SK-N-SH treated with all-trans-retinoic acid at 6 μM for 48 hours (cell line): Measurements from ENCODE around the gene ARHGEF10L.

Experiments used
- BACH2 ChIP-seq: fragments of 250-450 bp; sonication (Bioruptor Pico); IDR thresholded peaks from 2 replicates; pipeline ENCODE4 v1.9.0; 2021; ENCODE audit warnings: mild to moderate bottlenecking, borderline replicate concordance
- CREB5 ChIP-seq: fragments of 250-450 bp; sonication (Bioruptor Pico); IDR thresholded peaks from 2 replicates; pipeline ENCODE4 v1.5.1; 2020; ENCODE audit warnings: low read depth, mild to moderate bottlenecking, moderate library complexity
- CSRNP3 ChIP-seq: fragments of 250-450 bp; sonication (Bioruptor Pico); IDR thresholded peaks from 2 replicates; pipeline ENCODE4 v1.5.1; 2021; ENCODE audit warnings: mild to moderate bottlenecking, moderate library complexity
- ESRRG ChIP-seq: fragments of 250-450 bp; sonication (Bioruptor Pico); IDR thresholded peaks from 2 replicates; pipeline ENCODE4 v1.6.1; 2021; ENCODE audit warnings: mild to moderate bottlenecking
- OSR1 ChIP-seq: fragments of 250-450 bp; sonication (Bioruptor Pico); IDR thresholded peaks from 2 replicates; pipeline ENCODE4 v1.8.0; 2022; ENCODE audit warnings: moderate library complexity, mild to moderate bottlenecking, inconsistent platforms
- PATZ1 ChIP-seq: fragments of 250-450 bp; sonication (Bioruptor Pico); IDR thresholded peaks from 2 replicates; pipeline ENCODE4 v1.8.0; 2020; ENCODE audit warnings: mild to moderate bottlenecking, moderate library complexity, borderline replicate concordance
- PPARA ChIP-seq: fragments of 250-450 bp; sonication (Bioruptor Pico); IDR thresholded peaks from 2 replicates; pipeline ENCODE4 v1.5.0; 2020; ENCODE audit warnings: mild to moderate bottlenecking, borderline replicate concordance
- RARB ChIP-seq: fragments of 250-450 bp; sonication (Bioruptor Pico); IDR thresholded peaks from 2 replicates; pipeline ENCODE4 v1.8.0; 2021; ENCODE audit warnings: mild to moderate bottlenecking, moderate library complexity
- TOX ChIP-seq: fragments of 250-450 bp; sonication (Bioruptor Pico); IDR thresholded peaks from 2 replicates; pipeline ENCODE4 v1.8.0; 2021; ENCODE audit warnings: mild to moderate bottlenecking, moderate library complexity, borderline replicate concordance
- TSHZ2 ChIP-seq: fragments of 250-450 bp; sonication (Bioruptor Pico); IDR thresholded peaks from 2 replicates; pipeline ENCODE4 v1.5.0; 2020; ENCODE audit warnings: mild to moderate bottlenecking, moderate library complexity
- ZFP3 ChIP-seq: fragments of 250-450 bp; sonication (Bioruptor Pico); IDR thresholded peaks from 2 replicates; pipeline ENCODE4 v1.5.0; 2020; ENCODE audit warnings: mild to moderate bottlenecking, moderate library complexity
- ZFP30 ChIP-seq: fragments of 450-650 bp; formaldehyde crosslinking; IDR thresholded peaks from 2 replicates; pipeline ENCODE4 v1.5.0; 2022; ENCODE audit warnings: mild to moderate bottlenecking, moderate library complexity
- ZNF70 ChIP-seq: fragments of 450-650 bp; formaldehyde crosslinking; IDR thresholded peaks from 2 replicates; pipeline ENCODE4 v1.5.0; 2020; ENCODE audit warnings: mild to moderate bottlenecking, moderate library complexity

GRCh38 chr1:17743008-17743647 is 203.6 kb downstream of the ARHGEF10L start:
- TF ChIP-seq ZFP30, result no peak
- no peak for TF ChIP-seq ZFP3 (CRISPR knock-in tag)
- TF ChIP-seq PPARA, result no peak
- no peak for TF ChIP-seq PATZ1 (CRISPR knock-in tag)
- TF ChIP-seq ESRRG (CRISPR knock-in tag), result no peak
- no peak for TF ChIP-seq OSR1 (CRISPR knock-in tag)
- no peak for TF ChIP-seq TSHZ2 (CRISPR knock-in tag)
- TF ChIP-seq RARB, result no peak
- TF ChIP-seq CSRNP3 (CRISPR knock-in tag), result no peak
- no peak for TF ChIP-seq CREB5 (CRISPR knock-in tag)
- TF ChIP-seq BACH2, result no peak
- no peak for TF ChIP-seq ZNF70
- no peak for TF ChIP-seq TOX
